ENCODE results near the gene JOSD1. TPM values are rescaled to one million over a fixed set of nuclear protein-coding genes. Genes with fewer than 3 reads are reported as not detected.

The JOSD1 gene
- polyA plus RNA-seq, 3 donors: 7.1 to 83.5 (median 7.2) TPM

DNA sequence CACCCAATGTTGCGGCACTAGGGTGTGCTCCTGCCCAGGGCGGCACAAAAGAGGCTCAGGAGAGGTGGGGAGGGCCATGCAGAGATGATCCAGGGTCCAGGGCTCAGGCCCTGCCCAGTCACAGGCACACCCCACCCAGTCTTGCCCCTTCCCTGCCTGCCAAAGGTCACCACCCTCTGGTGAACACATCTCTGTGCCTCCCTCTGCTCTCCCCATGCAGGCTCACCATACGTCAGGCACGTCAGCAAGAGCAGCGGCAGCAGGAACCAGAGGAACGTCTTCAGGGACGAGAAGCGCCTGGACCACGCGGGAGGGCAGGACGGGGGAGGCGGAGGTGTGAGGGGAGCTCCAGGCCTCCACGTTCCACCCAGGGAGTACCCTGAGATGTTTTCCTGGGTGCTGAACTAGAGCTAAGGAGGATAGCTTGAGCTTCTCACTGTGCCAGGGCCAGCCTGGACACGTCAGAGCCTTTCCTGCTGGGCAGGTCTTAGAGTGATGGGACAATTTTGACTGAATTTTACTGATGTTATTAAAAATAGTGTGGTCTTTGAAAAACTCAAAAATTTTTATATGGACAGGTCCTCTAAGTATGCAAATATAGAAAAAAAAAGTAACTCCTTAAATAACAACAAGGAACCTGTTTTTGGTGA, 47.9 kb upstream of the JOSD1 start:
- Histone ChIP-seq H3K36me3 (replicated peaks in 1 of 2; ENCODE audit: control insufficient read depth in 1 of 2, insufficient read depth in 2 of 2, low read length in 2 of 2) (peaks cover 78 to 89% of the 10 kb centered on the region in 2 donors), H3K27me3 (ENCODE audit: control insufficient read depth in 2 of 2, insufficient read depth in 2 of 2, low read length in 2 of 2) (no peaks in the 10 kb centered on the region), H3K4me2 (replicated peaks; ENCODE audit: extremely low read depth, low read length, poor library complexity, severe bottlenecking) (no peak overlapping the region), H3K9ac (ENCODE audit: insufficient read depth, low read length, poor library complexity, severe bottlenecking) (no peak overlapping the region), H3K9me3 (replicated peaks in 1 of 2; ENCODE audit: control insufficient read depth in 1 of 2, insufficient read depth in 1 of 2, low read length in 2 of 2) (no peaks in the 10 kb centered on the region), H3K27ac (ENCODE audit: low read depth in 1 of 2, low read length in 2 of 2) (peak overlapping the region in 1 of 2 donors; percentile 45), H3K4me3 (replicated peaks in 1 of 3; ENCODE audit: low read depth in 2 of 3, low read length in 3 of 3) (no peak overlapping the region), H3K79me2 (ENCODE audit: insufficient read depth, low read length) (peaks cover 90% of the 10 kb centered on the region), H4K20me1 (ENCODE audit: insufficient read depth, low read length) (peaks cover 80% of the 10 kb centered on the region), H2AFZ (ENCODE audit: insufficient read depth, low read depth, low read length, poor library complexity, severe bottlenecking) (no peak overlapping the region), H3K4me1 (ENCODE audit: control insufficient read depth in 1 of 2, insufficient read depth in 2 of 2, low read length in 2 of 2) (peaks cover 33 to 35% of the 10 kb centered on the region in 2 donors)
- Mint-ChIP-seq H3K27me3 (ENCODE audit: low read depth in 3 of 3) (peaks cover 0 to 3% (median 0%) of the 10 kb centered on the region in 3 donors), H3K9me3 (peaks cover 0 to 3% (median 0%) of the 10 kb centered on the region in 7 donors), H3K4me1 (peaks cover 32% of the 10 kb centered on the region), H3K4me3 (no peak overlapping the region), H3K36me3 (peaks cover 72 to 98% of the 10 kb centered on the region in 2 donors), H3K27ac (peak overlapping the region in 3 of 7 donors; percentile 22 to 48 (median 38))
- TF ChIP-seq, protein P1, sequence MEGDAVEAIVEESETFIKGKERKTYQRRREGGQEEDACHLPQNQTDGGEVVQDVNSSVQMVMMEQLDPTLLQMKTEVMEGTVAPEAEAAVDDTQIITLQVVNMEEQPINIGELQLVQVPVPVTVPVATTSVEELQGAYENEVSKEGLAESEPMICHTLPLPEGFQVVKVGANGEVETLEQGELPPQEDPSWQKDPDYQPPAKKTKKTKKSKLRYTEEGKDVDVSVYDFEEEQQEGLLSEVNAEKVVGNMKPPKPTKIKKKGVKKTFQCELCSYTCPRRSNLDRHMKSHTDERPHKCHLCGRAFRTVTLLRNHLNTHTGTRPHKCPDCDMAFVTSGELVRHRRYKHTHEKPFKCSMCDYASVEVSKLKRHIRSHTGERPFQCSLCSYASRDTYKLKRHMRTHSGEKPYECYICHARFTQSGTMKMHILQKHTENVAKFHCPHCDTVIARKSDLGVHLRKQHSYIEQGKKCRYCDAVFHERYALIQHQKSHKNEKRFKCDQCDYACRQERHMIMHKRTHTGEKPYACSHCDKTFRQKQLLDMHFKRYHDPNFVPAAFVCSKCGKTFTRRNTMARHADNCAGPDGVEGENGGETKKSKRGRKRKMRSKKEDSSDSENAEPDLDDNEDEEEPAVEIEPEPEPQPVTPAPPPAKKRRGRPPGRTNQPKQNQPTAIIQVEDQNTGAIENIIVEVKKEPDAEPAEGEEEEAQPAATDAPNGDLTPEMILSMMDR (IDR thresholded peaks at IDR 0.05): no peak
- DNase-seq: no peak
- intact Hi-C loops (cut with micrococcal nuclease): no loop called here
- WGBS (ENCODE audit: insufficient coverage): 97% methylated on average over 13 of the region's 14 CpGs

DNA sequence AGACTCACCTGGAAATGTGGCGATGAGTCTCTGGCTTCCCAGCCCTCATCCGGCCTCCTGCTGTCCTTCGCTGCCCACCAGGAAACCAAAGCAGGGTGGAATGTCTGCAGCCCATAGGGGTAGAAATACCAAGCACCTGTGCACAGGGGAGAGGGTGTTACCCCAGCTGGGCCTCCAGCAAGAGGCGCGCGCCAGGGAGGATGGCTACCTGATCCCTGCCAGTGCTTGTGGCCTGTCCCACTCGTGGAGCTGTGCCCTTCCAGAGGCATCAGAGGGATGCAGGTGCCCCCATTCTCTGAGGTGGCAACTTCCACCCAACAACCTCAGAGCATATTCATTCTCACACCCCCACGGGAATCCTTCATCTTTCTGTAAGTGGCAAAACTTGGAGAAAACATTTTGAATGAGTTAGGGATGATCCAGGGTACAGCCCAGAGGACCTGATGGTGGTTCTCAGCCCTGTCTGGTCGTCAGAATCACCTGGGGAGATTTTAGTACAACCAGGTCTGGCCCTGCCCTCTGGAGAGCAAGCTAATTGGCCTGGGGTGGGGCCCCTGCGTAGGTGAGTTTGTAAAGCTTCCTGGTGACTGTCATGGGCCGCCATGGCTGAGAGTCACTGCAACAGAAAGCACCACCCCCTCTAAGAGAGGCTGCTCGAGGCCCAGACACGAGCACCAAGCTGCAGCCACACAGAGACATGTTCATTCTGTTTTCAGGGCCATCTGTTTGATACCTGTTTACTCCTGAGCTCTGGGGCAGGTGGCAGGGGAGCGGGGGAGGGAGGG, 45.1 kb upstream of the JOSD1 start:
- H3K4me2 ChIP-seq (replicated peaks; ENCODE audit: extremely low read depth, low read length, poor library complexity, severe bottlenecking): no peak overlapping the region
- peaks cover 6 to 8% of the 10 kb centered on the region in 2 donors for H3K4me1 ChIP-seq (ENCODE audit: control insufficient read depth in 1 of 2, insufficient read depth in 2 of 2, low read length in 2 of 2)
- H3K36me3 ChIP-seq (replicated peaks in 1 of 2; ENCODE audit: control insufficient read depth in 1 of 2, insufficient read depth in 2 of 2, low read length in 2 of 2): peaks cover 95 to 100% of the 10 kb centered on the region in 2 donors
- peaks cover 93% of the 10 kb centered on the region for H3K79me2 ChIP-seq (ENCODE audit: insufficient read depth, low read length)
- Mint-ChIP-seq H3K27me3 (ENCODE audit: low read depth in 3 of 3) (no peaks in the 10 kb centered on the region), H3K4me1 (peaks cover 5% of the 10 kb centered on the region), H3K9me3 (no peaks in the 10 kb centered on the region), H3K36me3 (peaks cover 83 to 98% of the 10 kb centered on the region in 2 donors), H3K4me3 (no peak overlapping the region), H3K27ac (peak overlapping the region; percentile 8 to 45 (median 17))
- H3K9ac ChIP-seq (ENCODE audit: insufficient read depth, low read length, poor library complexity, severe bottlenecking): no peak overlapping the region
- 100% methylated on average over 8 of the region's 14 CpGs for WGBS (ENCODE audit: insufficient coverage)
- H3K4me3 ChIP-seq (replicated peaks in 1 of 3; ENCODE audit: low read depth in 2 of 3, low read length in 3 of 3): no peak overlapping the region
- H3K27ac ChIP-seq (ENCODE audit: low read depth in 1 of 2, low read length in 2 of 2): no peak overlapping the region
- DNase-seq: no peak
- H4K20me1 ChIP-seq (ENCODE audit: insufficient read depth, low read length): peaks cover 99% of the 10 kb centered on the region
- TF ChIP-seq, protein P1 (IDR thresholded peaks at IDR 0.05): no peak
- no peaks in the 10 kb centered on the region for H3K27me3 ChIP-seq (ENCODE audit: control insufficient read depth in 2 of 2, insufficient read depth in 2 of 2, low read length in 2 of 2)
- no peaks in the 10 kb centered on the region for H3K9me3 ChIP-seq (replicated peaks in 1 of 2; ENCODE audit: control insufficient read depth in 1 of 2, insufficient read depth in 1 of 2, low read length in 2 of 2)
- intact Hi-C loops (cut with micrococcal nuclease): no loop called here
- no peak overlapping the region for H2AFZ ChIP-seq (ENCODE audit: insufficient read depth, low read depth, low read length, poor library complexity, severe bottlenecking)
